Aorta (tissue), 5 donors: ENCODE data around the gene SEC23B. TPM values are rescaled to one million over a fixed set of nuclear protein-coding genes. Genes with fewer than 3 reads are reported as not detected.
"Not testable (repeated sequence)": the region's sequence is repeated elsewhere in the genome, so short reads cannot be mapped to it uniquely, and the experiment has no call there.

ENCODE experiments used
- ATAC-seq: fragments of 200-7000 bp; cut with Tn5 transposase; one replicate; pipeline ENCODE4 v1.9.1; 2022; ENCODE audit warnings: moderate library complexity; ENCODE audit not compliant: low FRiP score
- DNase-seq, 2 donors: peaks; one replicate each; pipeline ENCODE4 v3.0.0-alpha.2; 2020
- H3K27ac ChIP-seq, 2 donors: one replicate each; pipeline ENCODE4 v1.5.1; 2013; ENCODE audit warnings: low read length in 2 of 2, mild to moderate bottlenecking in 2 of 2, moderate library complexity in 2 of 2, control low read depth in 1 of 2, inconsistent platforms in 1 of 2, low read depth in 1 of 2
- H3K27me3 ChIP-seq, 2 donors: one replicate each; pipeline ENCODE4 v1.6.1; 2013; ENCODE audit warnings: control low read depth in 1 of 2, low read length in 1 of 2, mild to moderate bottlenecking in 1 of 2, moderate library complexity in 1 of 2; ENCODE audit not compliant: insufficient read depth in 2 of 2, control insufficient read depth in 1 of 2
- H3K36me3 ChIP-seq, 2 donors: one replicate each; pipeline ENCODE4 v1.6.1; 2013; ENCODE audit warnings: control low read depth in 1 of 2, low read length in 1 of 2, mild to moderate bottlenecking in 1 of 2; ENCODE audit not compliant: insufficient read depth in 2 of 2, control insufficient read depth in 1 of 2
- H3K4me1 ChIP-seq, 2 donors: one replicate each; pipeline ENCODE4 v1.6.1; 2013; ENCODE audit warnings: low read length in 2 of 2, control low read depth in 1 of 2, mild to moderate bottlenecking in 1 of 2, moderate library complexity in 1 of 2; ENCODE audit not compliant: insufficient read depth in 2 of 2, control insufficient read depth in 1 of 2
- H3K4me3 ChIP-seq, 2 donors: one replicate each; pipeline ENCODE4 v1.5.1; 2013; ENCODE audit warnings: low read length in 2 of 2, control low read depth in 1 of 2, mild to moderate bottlenecking in 1 of 2
- H3K9me3 ChIP-seq: one replicate; pipeline ENCODE4 v1.6.1; 2013; ENCODE audit warnings: mild to moderate bottlenecking, low read length; ENCODE audit not compliant: control insufficient read depth
- WGBS, 2 donors: extraction: QIAGEN DNeasy Blood & Tissue Kit; methylation state at CpG; one replicate each; pipeline ENCODE4 v1.1.7; 2013; 5-methylcytosine and 5-hydroxymethylcytosine counted together
- intact Hi-C, 2 donors: fragments of 100-400 bp; cut with DNase I; formaldehyde crosslinking; loops; one replicate each; pipeline versions ENCODE4 v1.14.2 to v1.15.0; 2022
- polyA plus RNA-seq, 2 donors: library from polyadenylated mRNA; stranded (reverse); fragments of 200-250 nt; gene quantifications; one replicate each; pipeline ENCODE4 v1.2.3, GENCODE V29; 2013
- total RNA-seq, 2 donors: library from RNA; stranded (reverse); fragmentation: NEBNext Ultra II Directional; extraction: Animal tissue kit (Norgen Biotek cat#: 25700); gene quantifications; one replicate each; pipeline ENCODE4 v1.2.1, GENCODE V29; 2021
- donor health status: healthy with polysubstance abuse.
- donor health status: Bipolar disorder and iron deficiency.
- donor health status: DM: no; HTN: no; CAD: no.
- donor health status: DM: no; HTN: no; CAD: no.
- donor health status: DM: yes; HTN: yes; CAD: no.

SEC23B gene
- total and polyA plus RNA-seq, 4 donors = 8.9 to 37.5 (median 22.5) TPM

GRCh38 chr20:18488301-18488700 is 19.4 kb upstream of the SEC23B start:
- Histone ChIP-seq H3K4me1 (no peaks in the 10 kb centered on the region), H3K36me3 (peaks cover 2 to 7% of the 10 kb centered on the region in 2 donors), H3K9me3 (no peaks in the 10 kb centered on the region), H3K27me3 (no peaks in the 10 kb centered on the region), H3K27ac (no peak overlapping the region), H3K4me3 (no peak overlapping the region)
- 97 to 99% methylated on average over 3 of the region's 3 CpGs for WGBS, 2 donors
- intact Hi-C loops = no loop called here
- ATAC-seq (no peak), DNase-seq (no peak)

DNA sequence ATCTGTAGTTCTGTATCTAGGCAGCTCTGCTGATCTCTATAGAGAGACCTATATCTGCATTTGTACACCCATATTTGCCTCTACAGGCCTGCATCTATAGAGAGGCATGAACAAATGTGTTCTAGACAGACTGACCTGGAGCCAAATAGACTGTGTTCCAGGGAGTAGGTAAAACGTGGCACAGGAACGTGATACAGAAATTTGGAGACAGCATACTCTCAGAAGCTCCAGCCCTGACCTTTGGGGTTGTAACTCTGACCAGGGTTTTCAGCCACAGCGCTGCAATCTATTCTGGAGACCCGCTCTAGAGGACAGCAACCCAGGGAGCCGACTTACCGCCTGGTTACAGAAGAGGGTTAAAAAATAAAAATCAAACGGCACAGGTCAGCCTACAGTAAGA is 11.7 kb upstream of the SEC23B start:
- ATAC-seq (no peak), DNase-seq (no peak)
- H3K36me3 ChIP-seq = peaks cover 0 to 5% of the 10 kb centered on the region in 2 donors
- WGBS, 2 donors = 4 to 5% methylated on average over 7 of the region's 7 CpGs
- intact Hi-C loops = no loop called here
- H3K9me3 ChIP-seq = no peaks in the 10 kb centered on the region
- H3K27me3 ChIP-seq = no peaks in the 10 kb centered on the region
- H3K4me3 ChIP-seq = peak overlapping the region; percentile 44 to 86
- H3K27ac ChIP-seq = no peak overlapping the region
- H3K4me1 ChIP-seq = no peaks in the 10 kb centered on the region

DNA sequence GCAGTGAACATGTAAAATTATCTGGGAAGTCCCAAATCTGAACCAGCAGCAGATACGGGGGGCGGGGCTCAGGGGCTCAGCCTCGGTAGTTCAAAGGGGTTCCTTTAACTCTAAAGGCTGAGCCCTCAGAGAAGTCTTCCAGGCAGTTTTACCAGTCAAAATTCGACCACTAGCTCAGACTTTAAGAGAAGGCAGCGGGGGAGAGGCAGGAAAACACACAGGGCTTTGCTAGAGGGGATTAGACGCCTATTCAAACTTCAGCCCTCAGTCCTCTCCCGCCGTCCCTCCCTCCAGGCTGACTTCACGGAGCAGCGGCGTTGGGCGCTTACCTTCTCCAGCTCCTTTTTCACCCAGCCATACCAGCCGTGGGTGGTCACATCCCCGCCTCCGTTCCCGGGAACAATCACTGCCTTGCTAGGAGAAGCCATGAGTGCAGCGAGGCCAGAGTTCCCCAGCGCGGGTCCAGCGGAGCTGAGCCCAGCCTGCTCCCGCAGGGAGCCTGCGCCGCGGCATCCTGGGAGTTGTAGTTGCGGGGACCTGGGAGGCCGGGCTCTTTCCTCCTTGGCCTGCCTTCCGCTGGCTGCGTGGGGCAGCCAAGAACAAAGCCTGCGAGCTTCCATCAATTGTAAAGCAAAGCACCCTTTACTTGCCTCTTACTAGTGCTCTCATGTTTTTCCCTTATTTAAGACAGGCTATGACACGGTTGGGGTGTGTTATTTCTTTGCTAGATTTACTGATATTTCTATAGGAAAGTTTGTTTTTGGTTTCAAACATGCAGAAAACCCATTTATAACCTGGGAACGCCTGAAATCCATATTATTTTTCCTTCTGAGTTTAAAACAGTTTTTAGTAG is 10.8 kb upstream of the SEC23B start, which contains the start of gene RBBP9:
TSS of gene RBBP9 (minus strand) at position 486 of the 853 bp plus-strand sequence. CDS start at position 428, 58 bp downstream.
- peak; percentile 97 for ATAC-seq
- 2 to 3% methylated on average over 31 of the region's 31 CpGs for WGBS, 2 donors
- intact Hi-C loops = loop anchor here in 1 of 2 donors (1.0 kb wide), 1 partner anchor 9 kb away; no protein-coding TSS in a partner anchor
- peak within 1 kb of the TSS in 1 of 2 donors; percentile 55 for H3K27ac ChIP-seq
- peak; percentile 93 to 96 for DNase-seq
- peaks cover 0 to 5% of the 10 kb centered on the region in 2 donors for H3K36me3 ChIP-seq
- no peaks in the 10 kb centered on the region for H3K9me3 ChIP-seq
- H3K27me3 ChIP-seq = no peaks in the 10 kb centered on the region
- H3K4me3 ChIP-seq = peak within 1 kb of the TSS; percentile 44 to 86
- H3K4me1 ChIP-seq = no peaks in the 10 kb centered on the region

- H3K27me3 ChIP-seq = no peaks in the 10 kb centered on the region
- H3K9me3 ChIP-seq = no peaks in the 10 kb centered on the region
- DNase-seq (no peak), ATAC-seq (no peak)
- H3K4me3 ChIP-seq = no peak overlapping the region
- H3K27ac ChIP-seq = no peak overlapping the region
- H3K36me3 ChIP-seq = peaks cover 0 to 3% of the 10 kb centered on the region in 2 donors
- intact Hi-C loops = loop anchor here in 1 of 2 donors (1.0 kb wide), 1 partner anchor 9 kb away; no protein-coding TSS in a partner anchor
- no peaks in the 10 kb centered on the region for H3K4me1 ChIP-seq
- 93 to 95% methylated on average over 3 of the region's 3 CpGs for WGBS, 2 donors
Observed at GRCh38 chr20:18497603-18498002, 10.1 kb upstream of the SEC23B start.

- not testable (repeated sequence) for H3K27me3 ChIP-seq
Observed at GRCh38 chr20:18501672-18502071, 6.1 kb upstream of the SEC23B start.

GRCh38 chr20:18504479-18505060 is 3.2 kb upstream of the SEC23B start:
- Histone ChIP-seq H3K9me3 (no peaks in the 10 kb centered on the region), H3K27ac (peak overlapping the region in 1 of 2 donors; percentile 13), H3K36me3 (no peaks in the 10 kb centered on the region), H3K4me1 (no peaks in the 10 kb centered on the region), H3K27me3 (no peaks in the 10 kb centered on the region), H3K4me3 (no peak overlapping the region)
- ATAC-seq (no peak), DNase-seq (peak in 1 of 2 donors; percentile 76)
- intact Hi-C loops = loop anchor here (5.0 kb wide), 3 partner anchors 37 to 217 kb away; partner anchors contain the start of genes DZANK1 (in 2 of the 2), POLR3F (in 2 of the 2), SMIM26 (in 1 of the 2) and ZNF133 (in 1 of the 2)
- WGBS, 2 donors = 55 to 67% methylated on average over 31 of the region's 31 CpGs

More at GRCh38 chr20:18501672-18502071, 6.1 kb upstream of the SEC23B start:
- not testable (repeated sequence) for H3K9me3 ChIP-seq, H3K36me3 ChIP-seq, ATAC-seq, H3K4me3 ChIP-seq, H3K27ac ChIP-seq, H3K4me1 ChIP-seq, DNase-seq
- intact Hi-C loops = loop anchor here in 1 of 2 donors (5.0 kb wide), 1 partner anchor 214 kb away; the partner anchor contains the start of gene ZNF133
- WGBS, 2 donors = 70 to 77% methylated on average over 1 of the region's 1 CpG

GRCh38 chr20:18506744-18507143 is 996 bp upstream of the SEC23B start:
- no peaks in the 10 kb centered on the region for H3K4me1 ChIP-seq
- intact Hi-C loops = loop anchor here (1.0 to 5.0 kb wide), 3 partner anchors 9 to 61 kb away; partner anchors contain the start of genes DZANK1 (in 2 of the 2), POLR3F (in 2 of the 2), RBBP9 (in 1 of the 2) and SMIM26 (in 1 of the 2)

DNA sequence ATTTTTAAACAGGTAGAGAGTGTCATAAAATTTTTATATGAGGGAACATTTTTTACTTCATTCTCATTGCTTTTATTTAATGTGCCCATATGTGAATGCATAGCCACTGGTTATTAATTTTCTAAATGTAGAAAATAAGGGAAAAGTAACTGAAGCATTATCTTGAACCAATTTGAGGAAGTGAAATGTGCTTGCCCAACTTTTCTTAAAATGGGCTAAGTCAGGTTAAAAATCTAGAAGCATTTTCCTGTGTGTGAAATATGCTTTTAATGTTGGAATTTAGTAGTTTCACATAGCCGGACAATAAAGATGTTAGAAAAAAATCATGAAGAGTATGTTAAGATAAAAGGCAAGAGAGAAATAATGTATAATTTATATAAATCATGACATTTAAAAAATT is 3.8 kb downstream of the SEC23B start:
- WGBS, 2 donors = 89% methylated on average over 1 of the region's 1 CpG

More at GRCh38 chr20:18506744-18507143, 996 bp upstream of the SEC23B start:
- Histone ChIP-seq H3K27me3 (no peaks in the 10 kb centered on the region), H3K4me3 (peak overlapping the region; percentile 49 to 60), H3K36me3 (no peaks in the 10 kb centered on the region), H3K9me3 (no peaks in the 10 kb centered on the region), H3K27ac (peak overlapping the region; percentile 45 to 84)
- no peak for DNase-seq
- ATAC-seq = no peak
- 63 to 65% methylated on average over 8 of the region's 8 CpGs for WGBS, 2 donors

More for the DNA sequence above, 3.8 kb downstream of the SEC23B start:
- no peak for ATAC-seq
- no peak overlapping the region for H3K27ac ChIP-seq
- intact Hi-C loops = no loop called here
- H3K4me1 ChIP-seq = no peaks in the 10 kb centered on the region
- no peaks in the 10 kb centered on the region for H3K27me3 ChIP-seq
- no peaks in the 10 kb centered on the region for H3K9me3 ChIP-seq
- no peak for DNase-seq
- H3K36me3 ChIP-seq = peaks cover 0 to 3% of the 10 kb centered on the region in 2 donors
- no peak overlapping the region for H3K4me3 ChIP-seq
